Tibial nerve (tissue), 4 donors: ENCODE data around the gene EIF4A2. TPM values are rescaled to one million over a fixed set of nuclear protein-coding genes. Genes with fewer than 3 reads are reported as not detected.
"Not testable (repeated sequence)": the region's sequence is repeated elsewhere in the genome, so short reads cannot be mapped to it uniquely, and the experiment has no call there.

Experiments used
- DNase-seq, 2 donors: peaks; one replicate each; pipeline ENCODE4 v3.0.0-alpha.2; 2019; ENCODE audit warnings: low spot score in 2 of 2
- H3K27ac ChIP-seq, 4 donors: fragments of 200-600 bp; sonication (generic) in 3 of 4; one replicate each; pipeline ENCODE4 v1.5.1; 2017 to 2019; ENCODE audit warnings: mild to moderate bottlenecking in 1 of 4
- H3K27me3 ChIP-seq, 2 donors: fragments of 200-600 bp; sonication (generic) in 1 of 2; one replicate each; pipeline versions ENCODE4 v1.5.1 to v1.6.0; 2017 to 2019
- H3K36me3 ChIP-seq, 3 donors: fragments of 200-600 bp; sonication (generic); one replicate each; pipeline ENCODE4 v1.5.1; 2018 to 2019
- H3K4me1 ChIP-seq, 4 donors: fragments of 200-600 bp; sonication (generic) in 3 of 4; one replicate each; pipeline ENCODE4 v1.5.1; 2017 to 2019
- H3K4me3 ChIP-seq, 4 donors: fragments of 200-600 bp; sonication (generic) in 3 of 4; one replicate each; pipeline ENCODE4 v1.5.1; 2017 to 2019; ENCODE audit warnings: mild to moderate bottlenecking in 1 of 4, moderate library complexity in 1 of 4
- H3K9me3 ChIP-seq, 4 donors: fragments of 200-600 bp; sonication (generic) in 3 of 4; one replicate each; pipeline ENCODE4 v1.5.1; 2017 to 2019
- EP300 ChIP-seq, 2 donors: sonication (generic); formaldehyde crosslinking; IDR thresholded peaks; one replicate each; pipeline ENCODE4 v1.6.1; 2017; ENCODE audit warnings: antibody characterized with exemption in 2 of 2, mild to moderate bottlenecking in 1 of 2
- POLR2A ChIP-seq, 2 donors: fragments of 450-650 bp; IDR thresholded peaks; one replicate each; pipeline ENCODE4 v1.6.1; 2017; ENCODE audit warnings: antibody characterized with exemption in 2 of 2, mild to moderate bottlenecking in 2 of 2, moderate library complexity in 2 of 2
- WGBS, 2 donors: methylation state at CpG; one replicate each; pipeline ENCODE4 v1.1.5; 2018; 5-methylcytosine and 5-hydroxymethylcytosine counted together
- total RNA-seq, 4 donors: library from RNA; depleted of rRNA; stranded (reverse); fragments of >200 nt; gene quantifications; one replicate each; pipeline ENCODE4 v1.1.0, GENCODE V29; 2016
- TF ChIP-seq, protein P1 (sequence below), 5 experiments: fragments of 200-600 bp in 3 of 5; fragments of 450-650 bp in 2 of 5; sonication (generic) in 3 of 5; IDR thresholded peaks; one replicate each; pipeline ENCODE4 v1.5.1; 2016 to 2019; ENCODE audit warnings: antibody characterized with exemption in 5 of 5, mild to moderate bottlenecking in 3 of 5, moderate library complexity in 2 of 5

Gene EIF4A2
- total RNA-seq, 4 donors from 2014 or later = 285 to 465 (median 364) TPM

DNA sequence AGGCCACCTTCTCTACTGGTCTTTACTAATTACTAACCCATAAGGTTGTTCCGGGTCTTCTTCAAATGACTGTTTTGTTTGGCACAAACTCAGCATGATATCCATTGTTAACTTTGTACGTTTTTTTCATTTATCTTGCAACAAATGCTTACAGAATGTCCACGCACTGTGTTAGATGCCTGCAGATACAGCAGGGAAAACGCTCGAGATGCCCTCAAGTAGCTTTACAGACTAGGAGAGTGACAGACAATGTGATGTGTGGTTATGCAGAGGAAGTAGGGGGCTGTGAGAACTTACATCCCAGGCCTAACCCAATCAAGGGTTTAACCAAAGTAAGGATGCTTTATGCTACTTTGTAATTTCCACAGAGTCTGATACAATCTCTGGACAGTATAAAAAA is 23.9 kb downstream of the EIF4A2 start:
- Histone ChIP-seq H3K4me3 (peak overlapping the region in 1 of 4 donors; percentile 71), H3K36me3 (peaks cover 0 to 19% (median 0%) of the 10 kb centered on the region in 3 donors), H3K27ac (peak overlapping the region in 1 of 4 donors; percentile 84), H3K27me3 (no peaks in the 10 kb centered on the region), H3K4me1 (peaks cover 0 to 22% (median 7%) of the 10 kb centered on the region in 4 donors), H3K9me3 (no peaks in the 10 kb centered on the region)
- no peak for DNase-seq
- TF ChIP-seq EP300 (IDR thresholded peaks at IDR 0.05) (no peak), POLR2A (IDR thresholded peaks at IDR 0.05) (no peak)
- TF ChIP-seq, protein P1, sequence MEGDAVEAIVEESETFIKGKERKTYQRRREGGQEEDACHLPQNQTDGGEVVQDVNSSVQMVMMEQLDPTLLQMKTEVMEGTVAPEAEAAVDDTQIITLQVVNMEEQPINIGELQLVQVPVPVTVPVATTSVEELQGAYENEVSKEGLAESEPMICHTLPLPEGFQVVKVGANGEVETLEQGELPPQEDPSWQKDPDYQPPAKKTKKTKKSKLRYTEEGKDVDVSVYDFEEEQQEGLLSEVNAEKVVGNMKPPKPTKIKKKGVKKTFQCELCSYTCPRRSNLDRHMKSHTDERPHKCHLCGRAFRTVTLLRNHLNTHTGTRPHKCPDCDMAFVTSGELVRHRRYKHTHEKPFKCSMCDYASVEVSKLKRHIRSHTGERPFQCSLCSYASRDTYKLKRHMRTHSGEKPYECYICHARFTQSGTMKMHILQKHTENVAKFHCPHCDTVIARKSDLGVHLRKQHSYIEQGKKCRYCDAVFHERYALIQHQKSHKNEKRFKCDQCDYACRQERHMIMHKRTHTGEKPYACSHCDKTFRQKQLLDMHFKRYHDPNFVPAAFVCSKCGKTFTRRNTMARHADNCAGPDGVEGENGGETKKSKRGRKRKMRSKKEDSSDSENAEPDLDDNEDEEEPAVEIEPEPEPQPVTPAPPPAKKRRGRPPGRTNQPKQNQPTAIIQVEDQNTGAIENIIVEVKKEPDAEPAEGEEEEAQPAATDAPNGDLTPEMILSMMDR (IDR thresholded peaks at IDR 0.05) = no peak
- 32 to 39% methylated on average over 5 of the region's 5 CpGs for WGBS, 2 donors

DNA sequence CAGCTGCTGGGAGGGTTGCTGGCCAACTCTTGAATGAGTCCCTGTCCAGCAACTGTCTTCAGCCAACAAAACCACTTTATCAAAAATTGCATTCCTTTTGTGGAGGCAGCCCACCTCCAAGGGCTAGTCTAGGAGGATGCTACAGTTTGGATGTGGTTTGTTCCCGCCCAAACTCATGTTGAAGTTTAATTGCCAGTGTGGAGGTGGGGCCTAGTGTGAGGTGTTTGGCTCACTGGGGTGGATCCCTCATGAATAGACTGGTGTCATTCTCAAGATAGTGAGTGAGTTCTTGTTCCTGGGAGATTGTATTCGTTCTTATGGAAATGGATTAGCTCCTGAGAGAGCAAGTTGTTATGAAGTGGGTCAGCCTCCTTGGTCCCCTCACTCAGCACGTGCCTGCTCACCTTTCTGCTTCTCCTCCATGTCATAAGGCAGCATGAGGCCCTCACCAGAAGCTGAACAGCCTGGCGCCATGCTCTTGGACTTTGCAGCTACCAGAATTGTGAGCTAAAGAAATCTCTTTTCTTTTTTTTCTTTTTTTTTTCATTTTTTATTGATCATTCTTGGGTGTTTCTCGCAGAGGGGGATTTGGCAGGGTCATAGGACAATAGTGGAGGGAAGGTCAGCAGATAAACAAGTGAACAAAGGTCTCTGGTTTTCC is 27.1 kb downstream of the EIF4A2 start:
- Histone ChIP-seq H3K4me3 (no peak overlapping the region), H3K36me3 (no peaks in the 10 kb centered on the region), H3K9me3 (no peaks in the 10 kb centered on the region), H3K27ac (no peak overlapping the region), H3K4me1 (peaks cover 0 to 12% (median 5%) of the 10 kb centered on the region in 4 donors), H3K27me3 (peaks cover 0 to 6% of the 10 kb centered on the region in 2 donors)
- TF ChIP-seq, protein P1 (IDR thresholded peaks at IDR 0.05) = no peak
- TF ChIP-seq POLR2A (IDR thresholded peaks at IDR 0.05) (no peak), EP300 (IDR thresholded peaks at IDR 0.05) (no peak)
- 82 to 87% methylated on average over 5 of the region's 5 CpGs for whole genome bisulfite sequencing, 2 donors
- DNase-seq = no peak

DNA sequence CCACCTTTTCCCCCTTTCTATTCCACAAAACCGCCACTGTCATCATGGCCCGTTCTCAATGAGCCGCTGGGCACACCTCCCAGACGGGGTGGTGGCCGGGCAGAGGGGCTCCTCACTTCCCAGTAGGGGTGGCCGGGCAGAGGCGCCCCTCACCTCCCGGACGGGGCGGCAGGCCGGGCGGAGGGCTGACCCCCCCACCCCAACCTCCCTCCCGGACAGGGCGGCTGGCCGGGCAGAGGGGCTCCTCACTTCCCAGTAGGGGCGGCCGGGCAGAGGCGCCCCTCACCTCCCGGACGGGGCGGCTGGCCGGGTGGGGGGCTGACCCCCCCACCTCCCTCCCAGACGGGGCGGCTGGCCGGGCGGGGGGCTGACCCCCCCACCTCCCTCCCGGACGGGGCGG is 27.9 kb downstream of the EIF4A2 start:
- not testable (repeated sequence) for H3K36me3 ChIP-seq

DNA sequence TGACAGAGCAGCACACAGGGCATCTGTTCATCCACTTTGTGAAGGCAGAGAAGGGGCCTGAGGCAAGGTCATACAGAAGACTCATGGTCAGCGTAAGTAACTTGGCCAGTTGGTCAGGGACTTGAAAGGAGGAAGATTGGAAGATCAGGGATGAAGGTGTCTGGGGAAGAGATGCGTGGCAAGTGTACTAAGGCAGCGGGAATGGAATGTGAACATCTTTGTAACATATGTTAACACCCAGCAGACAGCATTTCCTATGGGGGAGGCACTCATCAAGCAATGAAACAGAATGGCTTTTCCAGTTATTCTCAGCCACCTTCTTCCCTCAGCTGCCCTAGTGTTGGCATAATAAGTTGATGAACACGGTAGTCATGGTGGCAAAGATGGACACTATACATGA is 30.7 kb downstream of the EIF4A2 start:
- H3K9me3 ChIP-seq = no peaks in the 10 kb centered on the region
- H3K36me3 ChIP-seq = no peaks in the 10 kb centered on the region
- TF ChIP-seq, protein P1 (IDR thresholded peaks at IDR 0.05) = no peak
- TF ChIP-seq POLR2A (IDR thresholded peaks at IDR 0.05) = no peak
- no peak for TF ChIP-seq EP300 (IDR thresholded peaks at IDR 0.05)
- no peaks in the 10 kb centered on the region for H3K4me1 ChIP-seq
- H3K4me3 ChIP-seq = no peak overlapping the region
- H3K27ac ChIP-seq = no peak overlapping the region
- 70 to 76% methylated on average over 4 of the region's 4 CpGs for WGBS, 2 donors
- DNase-seq = no peak
- H3K27me3 ChIP-seq = peaks cover 0 to 10% of the 10 kb centered on the region in 2 donors

More for the DNA sequence above, 27.9 kb downstream of the EIF4A2 start:
- H3K4me1 ChIP-seq, DNase-seq, H3K27me3 ChIP-seq, H3K4me3 ChIP-seq, H3K9me3 ChIP-seq, H3K27ac ChIP-seq: not testable (repeated sequence)
- 92 to 94% methylated on average over 7 to 10 of the region's 29 CpGs for WGBS, 2 donors

DNA sequence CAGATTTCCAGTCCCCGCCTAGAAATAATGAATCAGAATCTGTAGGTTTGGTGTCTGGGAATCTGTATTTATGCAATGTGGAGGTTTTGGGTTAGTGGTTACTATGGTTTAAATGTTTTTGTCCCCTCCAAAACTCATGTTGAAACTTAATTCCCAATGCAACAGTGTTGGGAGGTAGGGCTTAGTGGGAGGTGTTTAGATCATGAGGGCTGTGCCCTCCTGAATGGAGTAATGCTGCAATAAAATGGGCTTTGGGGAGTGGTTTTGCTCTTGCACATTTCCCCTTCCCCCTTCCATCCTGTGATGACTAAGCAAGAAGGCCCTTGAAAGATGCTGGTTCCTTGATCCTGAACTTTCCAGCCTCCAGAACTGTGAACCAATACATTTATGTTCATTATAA is 32.1 kb downstream of the EIF4A2 start:
- DNase-seq = no peak
- no peaks in the 10 kb centered on the region for H3K4me1 ChIP-seq
- no peaks in the 10 kb centered on the region for H3K9me3 ChIP-seq
- no peak overlapping the region for H3K4me3 ChIP-seq
- WGBS, 2 donors = 93 to 100% methylated on average over 1 of the region's 1 CpG
- H3K27me3 ChIP-seq = peaks cover 0 to 10% of the 10 kb centered on the region in 2 donors
- no peaks in the 10 kb centered on the region for H3K36me3 ChIP-seq
- no peak for TF ChIP-seq EP300 (IDR thresholded peaks at IDR 0.05)
- TF ChIP-seq, protein P1 (IDR thresholded peaks at IDR 0.05) = no peak
- TF ChIP-seq POLR2A (IDR thresholded peaks at IDR 0.05) = no peak
- H3K27ac ChIP-seq = no peak overlapping the region
